HG02970 (cell line): ENCODE data around the gene FKBP5.
"Not testable (repeated sequence)": the region's sequence is repeated elsewhere in the genome, so short reads cannot be mapped to it uniquely, and the experiment has no call there.

Source experiments
- ATAC-seq: cut with Tn5 transposase; IDR thresholded peaks from one replicate; pipeline ENCODE4 v1.9.1; 2021; ENCODE audit warnings: mild to moderate bottlenecking, moderate library complexity, moderate number of reproducible peaks; ENCODE audit not compliant: unreplicated experiment, low FRiP score

Gene FKBP5

DNA sequence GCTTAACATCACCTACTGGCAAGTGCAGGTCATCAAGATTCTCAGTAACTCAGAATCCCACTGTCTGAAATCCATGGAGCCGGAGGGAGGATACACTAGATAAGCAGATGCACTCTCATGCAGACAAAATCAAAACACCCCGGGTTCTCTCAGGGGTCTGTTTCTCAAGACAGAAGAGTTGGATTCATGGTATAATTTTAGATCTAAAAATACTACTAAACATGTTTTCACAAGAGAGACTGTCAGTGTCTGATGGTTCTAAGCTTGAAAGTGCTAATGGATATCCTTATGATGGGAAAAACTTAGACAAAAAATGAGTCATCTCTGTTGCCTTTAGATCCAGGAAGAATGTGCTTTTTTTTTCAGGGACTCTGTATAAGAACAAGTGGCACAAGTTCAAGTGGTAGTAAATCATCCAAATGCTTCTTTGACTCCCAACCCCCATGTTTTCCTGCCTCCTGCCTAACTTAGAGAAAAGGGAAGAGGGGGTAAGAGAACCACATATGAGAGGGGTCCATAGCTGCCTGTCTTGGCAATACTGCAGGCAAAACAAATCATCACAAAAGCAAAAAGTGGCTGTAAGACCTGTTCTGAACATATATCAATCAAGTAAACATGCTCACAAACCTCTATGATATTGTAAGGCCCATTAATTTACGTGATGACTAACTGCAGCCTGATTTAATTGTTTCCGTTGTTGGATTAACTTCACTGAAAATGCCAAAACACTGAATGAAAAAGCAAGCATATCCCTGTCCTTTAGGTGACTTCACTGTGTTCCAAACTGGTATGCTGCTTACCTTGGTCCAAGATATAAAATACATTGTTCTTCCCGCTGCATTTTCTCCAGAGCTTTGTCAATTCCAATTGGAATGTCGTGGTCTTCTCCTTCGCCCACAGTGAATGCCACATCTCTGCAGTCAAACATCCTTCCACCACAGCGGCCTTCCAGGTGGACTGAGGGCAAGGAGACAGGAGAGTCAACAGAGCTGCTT lies 92.0 kb downstream of the FKBP5 start:
- ATAC-seq: no peak

- no peak for ATAC-seq
Measured at GRCh38 chr6:35594503-35595186, 94.1 kb downstream of the FKBP5 start.

- no peak for ATAC-seq
Measured at GRCh38 chr6:35592178-35592577, 96.5 kb downstream of the FKBP5 start.

DNA sequence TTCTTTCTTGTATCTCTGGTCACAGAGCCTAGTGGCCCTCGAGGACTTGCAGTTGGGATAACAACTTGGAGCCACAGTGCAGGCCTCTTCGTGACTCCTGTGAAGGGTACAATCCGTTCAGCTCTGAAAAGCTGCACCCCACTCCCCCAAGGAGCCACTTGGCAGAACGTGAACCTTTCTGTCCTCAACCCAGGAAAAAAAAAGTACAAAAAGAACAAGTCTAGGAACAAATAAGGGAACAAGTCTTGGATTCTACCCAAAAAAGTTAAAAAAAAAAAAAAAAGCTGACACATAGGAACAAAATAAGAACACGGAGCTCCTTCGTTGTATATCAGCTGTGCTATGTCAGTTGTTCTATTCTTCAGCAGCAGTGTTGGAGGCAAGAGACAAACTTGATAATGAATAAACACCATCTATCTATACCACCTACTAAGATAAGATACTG lies 98.1 kb downstream of the FKBP5 start:
- no peak for ATAC-seq

DNA sequence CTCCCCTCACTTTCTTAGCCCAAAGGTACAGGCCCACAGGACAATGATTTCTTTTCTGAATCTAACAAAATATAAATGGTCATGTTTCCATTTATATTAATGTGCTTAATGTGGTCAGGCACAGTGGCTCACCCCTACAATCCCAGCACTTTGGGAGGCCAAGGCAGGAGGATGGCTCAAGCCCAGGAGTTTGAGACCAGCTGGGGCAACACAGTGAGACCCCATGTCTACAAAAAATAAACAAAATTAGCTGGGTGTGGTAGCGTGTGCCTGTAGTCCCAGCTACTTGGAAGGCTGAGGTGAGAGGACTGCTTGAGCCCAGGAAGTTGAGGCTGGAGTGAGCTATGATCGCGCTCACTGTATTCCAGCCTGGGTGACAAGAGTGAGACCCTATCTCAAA lies 98.8 kb downstream of the FKBP5 start:
- ATAC-seq: no peak

- ATAC-seq: no peak
Measured at GRCh38 chr6:35589201-35589739, 99.4 kb downstream of the FKBP5 start.

GRCh38 chr6:35587167-35587566 lies 101.5 kb downstream of the FKBP5 start:
- no peak for ATAC-seq

GRCh38 chr6:35586542-35586941 lies 102.2 kb downstream of the FKBP5 start:
- no peak for ATAC-seq

DNA sequence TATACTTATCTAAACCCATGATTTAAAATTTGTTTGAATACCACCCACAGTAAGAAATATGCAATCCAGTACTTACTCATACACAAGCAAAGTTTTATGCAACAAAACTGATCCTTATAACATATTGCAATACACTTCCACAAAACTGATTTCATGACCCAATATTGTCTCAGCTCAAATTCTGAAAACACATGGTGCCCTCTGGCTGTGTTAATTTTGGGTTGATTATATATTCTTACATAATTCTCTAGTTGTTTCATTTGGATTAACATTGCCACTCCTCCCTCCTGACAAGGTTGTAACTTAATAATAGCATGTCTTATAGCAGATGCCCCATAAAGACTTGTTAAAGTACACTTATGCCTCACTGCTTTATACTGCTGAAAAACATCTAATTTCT lies 103.1 kb downstream of the FKBP5 start:
- ATAC-seq: no peak

DNA sequence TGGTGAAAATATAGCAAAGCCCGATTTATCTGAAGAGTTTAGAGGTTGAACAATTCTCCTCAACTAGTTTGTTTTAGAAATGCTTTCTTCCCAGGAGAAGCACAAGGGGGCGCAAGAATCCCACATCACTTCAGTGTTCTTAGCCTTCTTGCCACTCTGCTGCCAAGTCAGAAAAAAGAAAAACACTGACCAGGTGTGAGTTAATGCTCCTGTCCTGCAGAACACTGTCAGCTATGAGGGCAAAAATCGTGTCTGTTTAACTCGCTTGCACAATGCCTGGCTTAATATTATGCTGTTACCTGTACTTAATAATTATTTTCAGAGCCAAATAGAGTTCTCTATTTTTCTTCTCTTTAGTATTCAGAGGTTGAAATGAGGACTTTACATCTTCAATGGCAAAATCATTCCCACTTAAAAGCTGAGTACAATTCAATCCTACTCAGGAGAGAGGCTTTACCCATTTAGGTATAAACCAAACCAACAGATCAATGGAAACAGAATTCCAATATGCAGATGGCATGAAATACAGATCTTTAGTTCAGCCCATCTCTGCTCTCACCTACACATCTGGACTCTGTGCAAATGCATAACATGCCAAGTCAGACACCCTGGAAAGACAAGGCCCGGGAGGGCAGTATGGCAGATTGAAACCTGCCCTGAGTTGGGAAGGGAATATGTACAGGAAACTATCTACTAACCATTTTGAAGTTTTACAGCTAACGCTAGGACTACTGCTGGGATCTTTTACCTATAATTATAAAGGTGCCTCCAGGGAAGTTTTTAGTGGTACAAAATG lies 104.6 kb downstream of the FKBP5 start:
- no peak for ATAC-seq

DNA sequence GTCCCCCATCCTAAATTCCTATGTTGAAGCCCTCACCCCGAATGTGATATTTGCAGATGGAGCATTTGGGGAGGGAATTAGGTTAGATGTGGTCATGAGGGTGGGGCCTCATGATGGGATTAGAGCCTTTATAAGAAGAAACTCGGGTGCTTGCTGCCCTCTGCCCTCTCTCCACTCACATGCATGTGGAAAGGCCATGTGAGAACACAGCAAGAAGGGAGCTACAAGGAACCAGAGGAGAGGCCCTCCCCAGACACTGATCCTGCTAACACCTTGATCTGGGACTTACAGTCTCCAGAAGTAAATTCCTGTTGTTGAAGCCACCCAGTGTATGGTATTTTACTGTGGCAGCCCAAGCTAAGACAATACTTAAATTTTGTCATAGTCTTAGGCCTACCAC lies 106.4 kb downstream of the FKBP5 start:
- no peak for ATAC-seq

DNA sequence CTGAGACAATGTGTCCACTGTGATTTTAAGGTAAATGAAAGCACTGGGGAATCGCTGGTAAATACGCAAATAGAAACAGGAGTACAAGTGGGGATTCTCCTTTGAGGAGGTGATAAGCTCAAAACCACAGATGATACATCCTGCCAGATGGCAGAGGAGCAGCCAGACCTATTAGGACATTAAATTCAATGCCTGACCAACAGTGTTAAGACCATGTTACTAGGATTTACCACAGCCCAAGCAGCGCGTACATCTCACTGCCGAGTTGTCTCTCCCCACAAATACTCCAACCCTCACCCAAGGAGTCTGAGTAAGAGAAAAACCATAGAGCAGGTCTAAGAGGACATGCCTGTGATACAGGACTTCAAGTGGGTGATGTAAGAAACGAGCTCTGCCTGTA lies 107.1 kb downstream of the FKBP5 start:
- no peak for ATAC-seq

- ATAC-seq: no peak
Measured at GRCh38 chr6:35580836-35581235, 107.9 kb downstream of the FKBP5 start.

GRCh38 chr6:35576682-35577081 lies 112.0 kb downstream of the FKBP5 start:
- ATAC-seq: no peak

- ATAC-seq: no peak
Measured at GRCh38 chr6:35573495-35574110, 115.1 kb downstream of the FKBP5 start.

DNA sequence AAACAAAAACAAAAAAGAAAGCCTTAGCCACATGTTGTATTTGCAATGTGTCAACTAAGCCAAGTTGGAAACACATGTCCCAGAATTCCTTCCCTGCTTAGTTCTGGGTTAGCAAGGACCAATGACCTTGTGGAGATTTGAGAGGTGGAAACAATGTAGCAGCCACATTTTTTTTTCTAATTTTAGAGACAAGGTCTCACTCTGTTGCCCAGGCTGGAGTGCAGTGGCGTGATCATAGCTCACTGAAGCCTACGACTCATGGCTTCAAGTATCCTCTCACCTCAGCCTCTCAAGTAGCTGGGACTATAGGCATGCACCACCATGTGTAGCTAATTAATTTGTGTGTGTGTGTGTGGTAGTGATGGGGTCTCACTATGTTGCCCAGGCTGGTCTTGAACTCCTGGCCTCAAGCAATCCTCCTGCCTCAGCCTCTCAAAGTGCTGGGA lies 117.8 kb downstream of the FKBP5 start:
- ATAC-seq: not testable (repeated sequence)

- no peak for ATAC-seq
Measured at GRCh38 chr6:35569011-35569461, 119.7 kb downstream of the FKBP5 start.

GRCh38 chr6:35566794-35567193 lies 121.9 kb downstream of the FKBP5 start:
- ATAC-seq: no peak

DNA sequence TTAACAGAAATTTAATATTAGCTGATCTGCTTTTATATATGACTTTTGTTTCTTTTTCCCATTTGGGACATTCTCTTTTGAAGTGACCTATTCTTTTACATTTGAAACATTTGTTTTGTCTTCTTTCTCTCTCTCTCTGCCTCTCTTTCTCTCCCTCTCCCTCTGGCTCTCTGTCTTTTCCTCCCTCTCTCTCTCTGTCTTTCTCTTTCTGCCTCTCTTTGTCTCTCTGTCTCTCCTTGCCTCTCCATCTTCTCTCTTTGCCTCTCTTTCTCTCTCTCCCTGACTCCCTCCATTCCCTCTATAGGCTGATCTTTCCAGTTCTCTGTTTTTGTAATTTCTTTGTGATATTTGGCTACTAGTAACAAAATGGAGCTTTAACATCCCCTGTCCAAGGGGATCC lies 124.0 kb downstream of the FKBP5 start:
- ATAC-seq: no peak

- ATAC-seq: no peak
Measured at GRCh38 chr6:35562060-35562459, 126.7 kb downstream of the FKBP5 start.
